ENCODE data around the gene CYTH4.

GRCh38 chr22:37233751-37234631 is 48.3 kb upstream of the CYTH4 start:
- TF ChIP-seq USF2 (IDR thresholded peaks at IDR 0.05; ENCODE audit: low read length) (no peak), CTCF (IDR thresholded peaks at IDR 0.05; ENCODE audit: control extremely low read depth in 1 of 3, insufficient read depth in 1 of 3, low read depth in 1 of 3, low read length in 3 of 3) (no peak), ZNF274 (IDR thresholded peaks at IDR 0.05; ENCODE audit: borderline replicate concordance, extremely low read depth, low read length) (no peak), KDM4A (IDR thresholded peaks at IDR 0.05; ENCODE audit: low read depth, low read length, severe bottlenecking) (no peak)

All from H1 (cell line).